Umbilical cord (tissue), 2 donors: Measurements from ENCODE around the gene HOXC9. TPM values are rescaled to one million over a fixed set of nuclear protein-coding genes. Genes with fewer than 3 reads are reported as not detected.

Source experiments
- DNase-seq: peaks from one replicate; pipeline ENCODE4 v3.0.0-alpha.2; 2015; ENCODE audit warnings: low spot score
- total RNA-seq: library from RNA; depleted of rRNA; stranded (reverse); fragments of >200 nt; gene quantifications from one replicate; pipeline ENCODE4 v1.2.3, GENCODE V29; 2014; ENCODE audit warnings: low replicate concordance; ENCODE audit not compliant: insufficient read depth

Gene HOXC9
- total RNA-seq, 1 donor from 2014 or later = 10.4 TPM

DNA sequence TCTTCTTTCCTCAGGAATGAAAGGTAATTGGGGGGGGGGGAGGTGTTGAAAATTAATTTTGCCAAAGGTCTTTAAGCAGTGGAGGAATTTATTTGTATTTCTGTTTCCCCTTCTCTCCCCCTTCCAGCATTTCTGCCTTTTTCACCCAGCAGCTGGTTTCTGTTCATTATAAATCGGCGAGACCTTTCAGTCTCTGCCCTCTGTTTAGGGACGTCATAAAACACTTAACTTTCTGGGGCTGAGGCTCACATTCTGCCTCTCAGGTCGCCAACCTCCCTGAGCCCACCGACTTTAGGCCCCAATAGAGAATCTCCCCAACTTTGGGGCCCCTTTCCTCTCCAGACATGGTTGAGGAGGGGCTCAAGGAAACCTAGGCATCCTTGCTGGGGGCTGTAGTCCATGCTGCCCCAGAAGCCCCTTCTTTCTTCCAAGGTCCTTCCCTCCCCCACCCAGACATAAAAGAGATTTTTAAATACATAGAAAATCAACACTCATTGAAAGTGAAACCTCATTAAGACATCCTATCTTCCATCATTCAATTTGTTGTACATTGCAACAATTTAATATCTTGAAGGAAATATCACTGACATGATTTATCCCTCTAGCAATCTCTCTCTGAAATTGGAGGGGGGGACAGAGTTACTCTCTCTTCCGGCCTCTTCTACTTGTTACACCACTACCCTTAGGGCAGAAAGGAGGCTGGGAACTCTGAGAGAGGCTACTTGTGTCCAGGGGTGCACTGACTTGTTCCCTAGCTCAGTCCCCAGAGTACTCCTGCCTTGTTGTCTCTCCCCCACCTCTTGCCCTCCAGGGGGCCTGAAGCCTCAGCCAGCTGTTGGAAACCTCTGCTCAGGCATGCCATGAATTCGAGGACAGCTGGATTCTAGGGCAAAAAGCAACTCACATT, 25.8 kb downstream of the HOXC9 start:
- DNase-seq = no peak

DNA sequence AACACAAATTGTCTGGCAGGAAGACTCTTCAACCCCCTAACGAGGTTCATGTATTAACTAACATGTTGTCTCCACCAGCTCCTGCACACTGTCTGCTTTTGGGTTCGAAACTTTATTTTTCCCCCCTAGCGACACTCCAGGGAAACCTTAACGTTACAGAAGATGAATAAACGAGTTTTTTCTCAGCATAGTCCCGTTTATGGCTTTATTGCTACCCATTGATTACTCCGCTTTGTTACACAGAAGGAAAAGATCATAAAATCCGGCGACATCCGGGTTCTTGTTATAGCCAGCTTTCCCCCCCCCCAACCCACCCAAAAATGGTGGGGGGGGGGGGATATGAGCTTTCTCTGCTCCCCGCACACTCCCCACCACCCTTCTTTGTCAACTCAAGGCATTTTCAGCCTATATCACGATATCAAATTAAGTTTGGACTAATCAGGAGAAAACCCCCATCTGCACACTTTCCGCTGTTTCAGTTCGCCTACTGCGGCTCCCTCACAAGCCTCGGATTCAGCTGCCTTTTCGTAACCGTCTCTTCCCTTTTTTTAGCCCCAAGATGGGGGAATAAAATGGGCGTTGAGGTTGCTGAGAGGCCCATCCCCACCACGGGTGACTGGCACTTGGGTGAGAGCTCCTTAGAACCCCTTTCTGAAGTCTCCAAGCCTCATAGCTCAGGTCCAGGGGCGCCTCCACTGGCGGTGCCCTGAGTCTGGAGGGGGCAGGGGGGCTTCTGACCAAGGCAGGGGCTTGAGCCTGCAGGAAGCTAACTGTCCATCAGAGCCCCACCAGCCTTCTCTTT, 26.9 kb downstream of the HOXC9 start:
- no peak for DNase-seq

DNA sequence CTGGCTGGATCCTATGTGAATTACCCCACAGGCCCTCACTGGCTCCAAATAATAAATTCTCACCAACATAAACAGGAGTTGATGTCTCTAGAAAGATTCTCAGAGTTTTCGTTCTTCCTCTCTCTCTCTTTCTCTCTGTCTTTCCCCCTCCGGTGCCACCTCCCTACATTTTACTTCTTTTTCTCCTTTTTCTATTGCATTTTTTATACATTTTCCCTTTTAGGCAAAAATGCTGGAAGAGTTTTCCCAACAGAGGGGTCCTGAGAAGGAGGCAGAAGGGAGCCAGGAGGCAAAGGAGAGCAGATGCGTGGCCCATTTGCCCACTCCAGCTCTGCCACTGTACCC, 27.5 kb downstream of the HOXC9 start:
- DNase-seq = no peak

DNA sequence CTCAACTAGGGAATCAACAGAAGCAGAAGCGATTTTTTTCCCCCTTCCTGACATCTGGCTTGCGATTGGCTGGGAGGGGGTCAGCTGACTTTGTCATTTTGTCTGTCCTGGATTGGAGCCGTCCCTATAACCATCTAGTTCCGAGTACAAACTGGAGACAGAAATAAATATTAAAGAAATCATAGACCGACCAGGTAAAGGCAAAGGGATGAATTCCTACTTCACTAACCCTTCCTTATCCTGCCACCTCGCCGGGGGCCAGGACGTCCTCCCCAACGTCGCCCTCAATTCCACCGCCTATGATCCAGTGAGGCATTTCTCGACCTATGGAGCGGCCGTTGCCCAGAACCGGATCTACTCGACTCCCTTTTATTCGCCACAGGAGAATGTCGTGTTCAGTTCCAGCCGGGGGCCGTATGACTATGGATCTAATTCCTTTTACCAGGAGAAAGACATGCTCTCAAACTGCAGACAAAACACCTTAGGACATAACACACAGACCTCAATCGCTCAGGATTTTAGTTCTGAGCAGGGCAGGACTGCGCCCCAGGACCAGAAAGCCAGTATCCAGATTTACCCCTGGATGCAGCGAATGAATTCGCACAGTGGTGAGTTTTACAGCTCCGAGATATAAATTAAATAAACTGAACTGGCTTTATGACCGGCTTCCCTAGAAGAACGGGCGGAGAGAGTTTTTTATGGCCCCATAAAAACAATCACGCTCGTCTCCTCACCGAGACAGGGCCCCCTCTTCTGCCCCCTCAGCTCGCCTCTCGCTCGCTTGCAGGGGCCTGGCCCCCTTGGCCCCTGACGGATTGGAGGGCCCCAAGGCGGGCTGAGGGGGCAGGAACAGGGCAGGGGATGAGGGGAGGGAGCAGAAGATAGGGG, 28.6 kb downstream of the HOXC9 start, which contains the start of gene HOXC6:
Gene HOXC6 (plus strand): TSS at position 127 of the 888 bp plus-strand sequence. CDS start 82 bp downstream, at position 209.
- DNase-seq = peak; percentile 84

DNA sequence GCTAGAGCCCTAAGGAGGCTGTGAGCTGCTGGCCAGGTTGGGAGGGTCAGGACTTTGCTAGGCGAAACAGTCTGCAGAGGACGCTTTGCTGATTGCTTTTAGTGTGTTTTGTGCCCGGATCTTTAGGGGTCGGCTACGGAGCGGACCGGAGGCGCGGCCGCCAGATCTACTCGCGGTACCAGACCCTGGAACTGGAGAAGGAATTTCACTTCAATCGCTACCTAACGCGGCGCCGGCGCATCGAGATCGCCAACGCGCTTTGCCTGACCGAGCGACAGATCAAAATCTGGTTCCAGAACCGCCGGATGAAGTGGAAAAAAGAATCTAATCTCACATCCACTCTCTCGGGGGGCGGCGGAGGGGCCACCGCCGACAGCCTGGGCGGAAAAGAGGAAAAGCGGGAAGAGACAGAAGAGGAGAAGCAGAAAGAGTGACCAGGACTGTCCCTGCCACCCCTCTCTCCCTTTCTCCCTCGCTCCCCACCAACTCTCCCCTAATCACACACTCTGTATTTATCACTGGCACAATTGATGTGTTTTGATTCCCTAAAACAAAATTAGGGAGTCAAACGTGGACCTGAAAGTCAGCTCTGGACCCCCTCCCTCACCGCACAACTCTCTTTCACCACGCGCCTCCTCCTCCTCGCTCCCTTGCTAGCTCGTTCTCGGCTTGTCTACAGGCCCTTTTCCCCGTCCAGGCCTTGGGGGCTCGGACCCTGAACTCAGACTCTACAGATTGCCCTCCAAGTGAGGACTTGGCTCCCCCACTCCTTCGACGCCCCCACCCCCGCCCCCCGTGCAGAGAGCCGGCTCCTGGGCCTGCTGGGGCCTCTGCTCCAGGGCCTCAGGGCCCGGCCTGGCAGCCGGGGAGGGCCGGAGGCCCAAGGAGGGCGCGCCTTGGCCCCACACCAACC, 29.8 kb downstream of the HOXC9 start:
- DNase-seq = no peak

DNA sequence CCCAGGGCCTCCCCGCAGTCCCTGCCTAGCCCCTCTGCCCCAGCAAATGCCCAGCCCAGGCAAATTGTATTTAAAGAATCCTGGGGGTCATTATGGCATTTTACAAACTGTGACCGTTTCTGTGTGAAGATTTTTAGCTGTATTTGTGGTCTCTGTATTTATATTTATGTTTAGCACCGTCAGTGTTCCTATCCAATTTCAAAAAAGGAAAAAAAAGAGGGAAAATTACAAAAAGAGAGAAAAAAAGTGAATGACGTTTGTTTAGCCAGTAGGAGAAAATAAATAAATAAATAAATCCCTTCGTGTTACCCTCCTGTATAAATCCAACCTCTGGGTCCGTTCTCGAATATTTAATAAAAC, 30.5 kb downstream of the HOXC9 start:
- no peak for DNase-seq

DNA sequence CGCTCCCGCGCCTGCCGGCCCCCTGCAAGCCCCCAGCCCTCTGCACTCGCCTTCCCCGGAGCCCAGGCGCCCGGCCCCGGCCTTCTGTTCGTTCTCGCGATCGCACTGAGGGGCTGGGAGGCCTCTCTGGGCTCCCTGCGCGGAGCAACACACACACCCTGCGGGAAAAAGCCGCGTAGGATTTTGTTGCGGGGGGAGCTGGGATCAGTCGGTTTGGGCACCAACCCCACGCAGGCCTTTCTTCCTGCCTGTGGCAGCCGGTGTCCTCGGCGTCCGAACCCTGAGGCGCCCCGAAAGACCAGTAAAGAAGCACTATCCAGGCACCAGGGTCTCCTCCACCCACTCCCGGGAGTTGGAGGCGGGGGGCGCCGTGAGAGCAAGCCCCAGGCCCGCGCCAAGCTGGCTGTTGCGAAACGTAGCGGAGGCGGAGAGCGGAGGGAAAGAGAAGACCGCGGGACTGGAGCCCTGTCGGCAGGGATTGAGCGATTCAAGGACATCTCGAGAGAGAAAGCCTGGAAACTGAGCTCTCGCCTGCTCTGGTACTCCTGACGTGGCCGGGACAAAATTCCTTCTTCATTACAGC, 31.0 kb downstream of the HOXC9 start:
- peak; percentile 81 for DNase-seq

DNA sequence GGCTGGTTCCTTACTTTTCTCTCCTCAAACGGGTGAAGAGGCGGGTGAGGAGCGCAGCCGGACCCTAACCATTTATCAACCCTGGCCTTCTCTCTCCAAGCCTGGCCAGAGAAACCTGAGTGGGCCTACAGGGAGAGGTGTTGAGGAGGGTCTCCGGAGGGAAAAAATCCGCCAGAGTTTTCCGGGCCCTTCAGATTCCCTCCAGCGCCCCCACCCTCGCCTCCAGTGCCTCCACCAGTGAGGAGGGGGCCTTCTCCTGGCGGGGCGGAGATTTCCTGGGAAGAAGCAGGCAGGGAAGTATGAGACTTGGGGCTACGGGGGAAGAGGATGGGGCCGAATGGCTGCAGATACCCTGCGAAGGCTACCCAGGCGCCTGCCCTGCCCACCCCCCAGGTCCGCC, 31.5 kb downstream of the HOXC9 start:
- no peak for DNase-seq

DNA sequence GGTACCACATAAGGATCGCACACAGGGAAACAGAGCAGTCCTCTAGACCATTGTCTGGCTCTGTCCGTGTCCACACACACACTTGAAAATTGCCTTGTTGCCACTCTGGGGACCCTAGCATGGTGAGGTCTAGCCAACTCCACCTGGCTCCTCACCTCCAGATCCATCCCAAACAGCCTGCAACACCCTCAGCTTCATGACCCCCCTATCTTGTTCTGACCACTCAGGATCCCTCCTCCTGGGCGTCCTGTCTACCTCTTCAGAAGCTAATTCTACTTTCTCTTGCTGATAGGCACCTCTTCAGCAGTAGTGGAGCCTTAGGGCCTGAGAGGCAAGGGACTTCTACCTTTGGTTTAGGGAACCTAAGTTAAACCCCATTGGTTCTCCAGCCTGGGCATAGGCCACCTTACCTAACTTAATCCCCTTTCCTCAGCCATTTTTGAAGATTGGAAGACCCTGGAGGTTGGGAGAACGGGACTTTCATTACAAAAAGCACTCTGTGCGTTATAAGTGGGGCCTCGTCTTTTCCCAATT, 32.2 kb downstream of the HOXC9 start:
- DNase-seq = no peak

DNA sequence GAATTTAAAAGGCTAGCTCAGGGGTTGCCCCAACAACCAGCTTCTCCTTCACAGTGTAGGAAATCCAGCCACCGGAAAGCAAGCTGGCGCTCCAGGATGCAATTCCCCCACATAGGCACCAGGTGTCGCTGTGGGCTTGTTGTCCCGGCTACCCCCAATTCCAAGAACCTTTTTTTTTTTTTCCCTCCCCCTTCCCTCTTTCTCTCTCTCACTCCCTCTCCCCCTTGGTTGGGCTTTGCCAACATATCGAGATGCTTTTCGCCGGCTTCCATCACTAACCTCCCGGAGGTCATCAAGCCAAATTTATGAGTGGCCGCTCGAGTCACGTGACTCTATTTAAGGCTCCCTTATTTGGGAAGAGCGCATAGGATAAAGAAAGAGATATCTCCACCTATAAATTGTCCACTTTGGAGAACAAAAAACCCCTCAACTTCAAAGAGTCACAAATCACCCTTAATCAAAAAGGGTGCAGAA, 32.7 kb downstream of the HOXC9 start, which contains the start of gene HOXC5:
Gene HOXC5 (plus strand): TSS at position 424 of the 474 bp plus-strand sequence. CDS start 73 bp downstream, outside the sequence.
- DNase-seq = peak; percentile 92

DNA sequence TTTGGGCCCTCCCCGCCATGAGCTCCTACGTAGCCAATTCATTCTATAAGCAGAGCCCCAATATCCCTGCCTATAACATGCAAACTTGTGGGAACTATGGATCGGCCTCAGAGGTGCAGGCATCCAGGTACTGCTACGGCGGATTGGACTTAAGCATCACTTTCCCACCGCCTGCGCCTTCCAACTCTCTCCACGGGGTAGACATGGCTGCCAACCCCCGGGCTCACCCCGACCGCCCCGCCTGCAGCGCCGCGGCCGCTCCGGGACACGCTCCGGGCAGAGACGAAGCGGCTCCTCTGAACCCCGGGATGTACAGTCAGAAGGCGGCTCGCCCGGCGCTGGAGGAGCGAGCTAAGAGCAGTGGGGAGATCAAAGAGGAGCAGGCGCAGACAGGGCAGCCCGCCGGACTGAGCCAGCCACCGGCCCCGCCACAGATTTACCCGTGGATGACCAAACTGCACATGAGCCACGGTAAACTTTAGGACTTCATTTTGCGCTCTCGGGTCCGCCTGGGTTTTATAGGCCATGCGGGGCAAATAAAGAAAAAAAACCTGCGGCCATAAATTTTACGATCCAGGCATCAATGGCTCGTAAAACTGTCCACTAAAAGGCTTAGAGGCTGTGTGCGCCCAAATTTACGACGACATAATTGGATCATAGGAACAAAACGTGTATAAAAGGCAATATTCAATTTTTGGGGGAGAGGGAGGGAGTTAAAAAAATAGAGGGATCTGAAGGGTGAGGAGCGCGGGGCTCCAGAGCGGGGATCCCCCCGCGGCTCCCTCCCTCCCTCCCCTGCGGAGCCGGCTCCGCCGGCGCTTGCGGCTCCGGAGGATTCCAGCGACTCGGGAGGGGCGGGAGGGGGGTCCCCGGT, 33.4 kb downstream of the HOXC9 start:
- DNase-seq = peak; percentile 79

DNA sequence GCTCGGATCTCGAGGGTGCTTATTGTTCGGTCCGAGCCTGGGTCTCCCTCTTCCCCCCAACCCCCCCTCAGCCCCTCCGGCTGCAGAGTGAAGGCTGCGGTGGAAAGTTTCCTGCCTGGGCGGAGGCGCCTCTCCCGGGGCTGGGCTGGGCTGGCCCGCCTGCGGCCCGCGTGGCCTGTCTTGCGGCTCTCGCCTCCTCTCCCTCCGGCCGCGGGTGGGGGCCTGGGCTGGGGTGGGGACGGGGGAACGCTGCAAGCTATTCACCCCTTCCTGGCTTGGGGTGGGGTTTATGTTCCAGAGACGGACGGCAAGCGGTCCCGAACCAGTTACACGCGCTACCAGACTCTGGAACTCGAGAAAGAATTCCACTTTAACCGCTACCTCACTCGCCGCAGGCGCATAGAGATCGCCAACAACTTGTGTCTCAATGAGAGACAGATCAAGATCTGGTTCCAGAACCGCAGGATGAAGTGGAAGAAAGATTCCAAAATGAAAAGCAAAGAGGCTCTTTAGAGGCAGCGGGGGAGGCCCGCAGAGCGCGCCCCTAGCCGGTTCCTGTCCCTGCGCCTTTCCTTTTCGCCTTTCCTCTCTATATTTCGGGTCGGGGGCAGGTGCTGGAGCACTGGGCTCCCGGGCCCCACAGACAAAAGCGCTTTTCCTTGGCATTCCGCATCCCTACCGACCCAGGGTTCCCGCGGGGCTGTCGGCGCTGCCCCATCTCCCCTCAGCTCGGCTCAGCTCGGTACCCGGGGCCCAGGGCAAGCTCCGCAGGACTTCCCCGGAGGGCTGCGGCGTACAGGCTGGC, 34.2 kb downstream of the HOXC9 start:
- DNase-seq = no peak

DNA sequence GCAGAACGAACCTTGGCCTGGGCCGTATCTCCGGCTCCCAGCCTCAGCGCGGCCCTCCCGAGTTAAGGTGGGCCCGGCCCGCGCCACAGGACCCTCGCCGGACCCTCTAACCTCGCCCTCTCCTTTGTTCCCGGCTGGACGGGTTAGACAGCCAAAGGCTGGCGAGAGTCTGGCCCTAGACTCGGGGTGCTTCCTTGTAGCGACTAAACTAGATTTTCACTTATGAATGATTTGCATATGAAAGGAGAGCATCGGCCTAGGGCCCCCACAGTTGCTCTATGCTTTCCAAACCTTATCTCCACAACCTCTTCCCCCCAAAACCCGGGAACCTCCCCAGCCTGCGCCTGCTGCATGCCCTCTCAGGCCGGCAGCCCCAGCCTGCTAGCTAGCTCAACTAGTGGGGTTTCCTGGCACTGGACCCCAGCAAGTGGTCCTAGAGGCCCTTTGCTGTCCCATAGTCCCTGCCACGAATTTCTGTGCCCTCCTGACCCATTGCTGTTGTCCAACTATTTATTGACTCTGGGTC, 34.9 kb downstream of the HOXC9 start:
- no peak for DNase-seq

DNA sequence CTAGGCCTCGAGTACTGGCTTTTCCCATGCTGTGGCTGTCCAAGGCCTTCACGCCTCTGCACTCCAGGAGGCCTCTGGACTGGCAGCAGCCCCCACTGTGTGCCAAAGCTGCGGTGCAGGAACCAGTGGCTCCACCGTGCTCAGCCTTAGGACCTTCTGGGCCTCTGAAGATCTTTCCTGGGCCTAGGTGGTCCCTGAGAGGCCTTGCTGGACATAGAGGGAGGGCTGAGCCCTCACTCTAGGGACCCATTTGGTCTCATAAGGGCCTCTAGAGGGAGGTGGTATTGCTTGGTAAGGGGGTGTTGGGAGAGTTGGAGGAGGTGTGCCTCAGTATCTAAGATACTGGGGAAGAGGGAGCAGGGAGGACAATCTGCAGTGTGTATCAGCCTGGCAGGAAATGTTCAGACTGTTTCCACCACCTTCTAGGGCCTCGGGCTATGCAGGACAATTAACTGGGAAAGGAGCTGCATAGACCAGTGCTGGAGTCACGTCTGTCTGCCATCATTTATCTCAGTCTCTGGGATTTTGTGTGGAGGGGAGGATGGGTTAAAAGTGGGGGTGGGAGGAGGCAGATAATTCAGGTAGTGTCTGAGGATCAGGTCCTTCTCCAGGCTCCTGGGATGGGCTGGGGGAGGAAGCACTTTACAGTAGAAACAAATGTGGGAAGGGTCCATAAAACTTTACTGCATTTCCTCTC, 35.8 kb downstream of the HOXC9 start:
- no peak for DNase-seq

DNA sequence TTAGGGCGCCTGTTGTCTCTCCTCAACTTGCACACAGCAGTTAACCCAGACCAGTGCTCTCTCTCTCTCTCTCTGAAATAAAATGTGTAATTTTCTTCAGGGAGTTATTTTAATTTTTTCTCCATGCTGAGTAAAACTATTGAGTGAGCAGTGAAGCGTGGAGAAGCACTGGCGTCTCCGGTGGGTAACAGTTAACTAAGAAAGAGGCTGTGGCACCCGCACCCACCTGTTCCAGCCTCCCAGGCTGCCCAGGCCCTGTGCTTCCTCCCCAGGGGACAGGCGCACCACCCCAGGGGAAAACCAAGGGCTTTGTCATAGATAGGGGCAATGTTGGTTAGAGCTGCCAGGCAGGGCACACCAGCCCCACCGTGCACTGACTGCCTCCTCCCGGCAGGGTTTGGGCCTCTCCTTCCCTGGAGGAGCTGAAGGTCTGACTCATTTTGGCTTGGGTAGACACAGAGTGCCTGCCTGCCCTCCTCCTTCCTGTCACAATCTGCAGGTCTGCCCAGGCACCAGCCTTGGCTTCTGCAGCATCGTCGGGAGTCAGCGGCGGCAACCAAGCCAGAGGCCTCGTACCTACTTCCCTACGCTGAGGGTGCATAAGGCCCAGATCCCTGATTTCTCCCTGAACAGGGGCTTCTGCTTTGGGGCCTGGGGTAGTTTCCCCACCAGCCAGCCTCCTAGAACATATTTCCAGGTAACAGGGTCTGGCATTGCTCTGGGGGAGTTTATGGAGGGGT, 36.8 kb downstream of the HOXC9 start:
- DNase-seq = no peak
